Measurements from ENCODE around the gene SOWAHA. TPM values are rescaled to one million over a fixed set of nuclear protein-coding genes. Genes with fewer than 3 reads are reported as not detected.

Gene SOWAHA
- total RNA-seq, 3 donors from 2014 or later = 11.6 to 44.5 (median 24.3) TPM

GRCh38 chr5:132826424-132827082, 13.5 kb downstream of the SOWAHA start:
- no peaks in the 10 kb centered on the region for H3K9me3 ChIP-seq
- ATAC-seq (no peak), DNase-seq (no peak)
- intact Hi-C loops (cut with DNase I, micrococcal nuclease) = no loop called here
- no peaks in the 10 kb centered on the region for H3K36me3 ChIP-seq (ENCODE audit: low read depth)
- H3K4me3 ChIP-seq = no peak overlapping the region
- H3K4me1 ChIP-seq (ENCODE audit: low read depth) = peaks cover 9% of the 10 kb centered on the region
- no peak for TF ChIP-seq CTCF (IDR thresholded peaks at IDR 0.05)

- Histone ChIP-seq H3K36me3 (ENCODE audit: low read depth) (no peaks in the 10 kb centered on the region), H3K4me1 (ENCODE audit: low read depth) (peaks cover 11% of the 10 kb centered on the region), H3K4me3 (no peak overlapping the region), H3K9me3 (no peaks in the 10 kb centered on the region)
- ATAC-seq (no peak), DNase-seq (no peak)
- intact Hi-C loops (cut with DNase I, micrococcal nuclease) = loop anchor here in 1 of 2 donors (2.0 kb wide), 1 partner anchor 39 kb away; the partner anchor contains the start of genes GDF9 and UQCRQ
- no peak for TF ChIP-seq CTCF (IDR thresholded peaks at IDR 0.05)
Measured at GRCh38 chr5:132827943-132828673, 15.0 kb downstream of the SOWAHA start.

GRCh38 chr5:132828846-132829494, 15.9 kb downstream of the SOWAHA start:
- peak in 1 of 3 donors; percentile 56 for DNase-seq
- TF ChIP-seq CTCF (IDR thresholded peaks at IDR 0.05) = no peak
- intact Hi-C loops (cut with DNase I, micrococcal nuclease) = loop anchor here in 1 of 2 donors (2.0 kb wide), 1 partner anchor 38 kb away; the partner anchor contains the start of genes GDF9 and UQCRQ
- peaks cover 11% of the 10 kb centered on the region for H3K4me1 ChIP-seq (ENCODE audit: low read depth)
- H3K36me3 ChIP-seq (ENCODE audit: low read depth) = no peaks in the 10 kb centered on the region
- no peak for ATAC-seq
- no peak overlapping the region for H3K4me3 ChIP-seq
- no peaks in the 10 kb centered on the region for H3K9me3 ChIP-seq

- intact Hi-C loops (cut with DNase I, micrococcal nuclease) = loop anchor here in 1 of 2 donors (2.0 kb wide), 1 partner anchor 37 kb away; the partner anchor contains the start of genes GDF9 and UQCRQ
- Histone ChIP-seq H3K36me3 (ENCODE audit: low read depth) (no peaks in the 10 kb centered on the region), H3K4me3 (peak overlapping the region; percentile 63), H3K4me1 (ENCODE audit: low read depth) (peaks cover 11% of the 10 kb centered on the region), H3K9me3 (no peaks in the 10 kb centered on the region)
- peak; percentile 89 for TF ChIP-seq CTCF (IDR thresholded peaks at IDR 0.05)
- peak; percentile 87 to 92 (median 89) for DNase-seq
- peak; percentile 87 for ATAC-seq
Measured at GRCh38 chr5:132829742-132830435, 16.8 kb downstream of the SOWAHA start.

GRCh38 chr5:132830436-132831094, 17.5 kb downstream of the SOWAHA start, which contains the start of gene SHROOM1:
Gene SHROOM1, minus strand, starts transcription at chr5:132830647. Its CDS starts 4,507 bp downstream, at chr5:132826140.
- H3K9me3 ChIP-seq = no peaks in the 10 kb centered on the region
- peak within 1 kb of the TSS; percentile 63 for H3K4me3 ChIP-seq
- no peak for TF ChIP-seq CTCF (IDR thresholded peaks at IDR 0.05)
- intact Hi-C loops (cut with DNase I, micrococcal nuclease) = no loop called here
- ATAC-seq (peak; percentile 85), DNase-seq (peak; percentile 79 to 89 (median 83))
- no peaks in the 10 kb centered on the region for H3K36me3 ChIP-seq (ENCODE audit: low read depth)
- H3K4me1 ChIP-seq (ENCODE audit: low read depth) = peaks cover 11% of the 10 kb centered on the region

All from mucosa of descending colon (tissue), 3 donors.